CD4-positive, CD25-positive, alpha-beta regulatory T cell (primary cell): ENCODE measurements around the gene GAREM2. TPM values are rescaled to one million over a fixed set of nuclear protein-coding genes. Genes with fewer than 3 reads are reported as not detected.

Experiments used
- ATAC-seq, 2 donors: fragments of 150-1000 bp; cut with Tn5 transposase; one replicate each; pipeline ENCODE4 v1.10.0; 2021; ENCODE audit warnings: low read depth in 2 of 2, moderate number of reproducible peaks in 2 of 2, moderate library complexity in 1 of 2
- DNase-seq, 3 donors: peaks; one replicate each; pipeline versions ENCODE4 v3.0.0 to v3.0.0-alpha.2; 2012 to 2022; ENCODE audit warnings: mixed read lengths in 1 of 3
- H3K27ac ChIP-seq: one replicate; pipeline ENCODE4 v1.7.0; 2013; ENCODE audit warnings: mild to moderate bottlenecking, low read length; ENCODE audit not compliant: insufficient read depth, poor library complexity, severe bottlenecking
- H3K27me3 ChIP-seq: one replicate; pipeline ENCODE4 v1.7.0; 2013; ENCODE audit warnings: low read length; ENCODE audit not compliant: control insufficient read depth, insufficient read depth
- H3K36me3 ChIP-seq: one replicate; pipeline ENCODE4 v1.7.0; 2013; ENCODE audit warnings: mild to moderate bottlenecking, low read length, moderate library complexity; ENCODE audit not compliant: control insufficient read depth, insufficient read depth
- H3K4me1 ChIP-seq: 2 replicates; pipeline ENCODE4 v1.7.0; 2013; ENCODE audit warnings: mild to moderate bottlenecking, low read length; ENCODE audit not compliant: insufficient read depth, control insufficient read depth, poor library complexity, severe bottlenecking
- H3K4me3 ChIP-seq: one replicate; pipeline ENCODE4 v1.7.0; 2013; ENCODE audit warnings: low read depth, mild to moderate bottlenecking, low read length, moderate library complexity
- H3K9me3 ChIP-seq, 2 experiments: 1 replicate in 1 of 2; 2 replicates in 1 of 2; pipeline ENCODE4 v1.7.0; 2013; ENCODE audit warnings: low read length in 2 of 2, mild to moderate bottlenecking in 1 of 2, moderate library complexity in 1 of 2; ENCODE audit not compliant: control insufficient read depth in 2 of 2
- H3K27ac Mint-ChIP-seq, 3 donors: one replicate each; pipeline ENCODE4 v1.8.0; 2020 to 2022; ENCODE audit warnings: mild to moderate bottlenecking in 3 of 3, mixed read lengths in 3 of 3, moderate library complexity in 2 of 3
- H3K27me3 Mint-ChIP-seq: one replicate; pipeline ENCODE4 v1.8.0; 2022; ENCODE audit warnings: mild to moderate bottlenecking, mixed read lengths
- H3K36me3 Mint-ChIP-seq: one replicate; pipeline ENCODE4 v1.8.0; 2020; ENCODE audit warnings: mixed read lengths
- H3K4me1 Mint-ChIP-seq, 4 donors: one replicate each; pipeline ENCODE4 v1.8.0; 2020 to 2022; ENCODE audit warnings: mixed read lengths in 4 of 4, mild to moderate bottlenecking in 1 of 4
- H3K4me3 Mint-ChIP-seq, 4 donors: one replicate each; pipeline ENCODE4 v1.8.0; 2020 to 2022; ENCODE audit warnings: mild to moderate bottlenecking in 4 of 4, mixed read lengths in 4 of 4, moderate library complexity in 3 of 4
- H3K9me3 Mint-ChIP-seq, 7 donors: one replicate each; pipeline ENCODE4 v1.8.0; 2020 to 2022; ENCODE audit warnings: mixed read lengths in 7 of 7, mild to moderate bottlenecking in 3 of 7, moderate library complexity in 2 of 7
- polyA plus RNA-seq, 4 donors: library from polyadenylated mRNA; unstranded; fragments of 300-500 nt; fragmentation: Illumina TruSeq; gene quantifications; one replicate each; pipeline ENCODE4 v1.2.3, GENCODE V29; 2021
- total RNA-seq: library from RNA; stranded (reverse); gene quantifications from one replicate; pipeline ENCODE4 v1.2.3, GENCODE V29; 2022

The GAREM2 gene
- total and polyA plus RNA-seq, 5 donors from 2014 or later, result 0.77 to 4.0 (median 1.3) TPM

DNA sequence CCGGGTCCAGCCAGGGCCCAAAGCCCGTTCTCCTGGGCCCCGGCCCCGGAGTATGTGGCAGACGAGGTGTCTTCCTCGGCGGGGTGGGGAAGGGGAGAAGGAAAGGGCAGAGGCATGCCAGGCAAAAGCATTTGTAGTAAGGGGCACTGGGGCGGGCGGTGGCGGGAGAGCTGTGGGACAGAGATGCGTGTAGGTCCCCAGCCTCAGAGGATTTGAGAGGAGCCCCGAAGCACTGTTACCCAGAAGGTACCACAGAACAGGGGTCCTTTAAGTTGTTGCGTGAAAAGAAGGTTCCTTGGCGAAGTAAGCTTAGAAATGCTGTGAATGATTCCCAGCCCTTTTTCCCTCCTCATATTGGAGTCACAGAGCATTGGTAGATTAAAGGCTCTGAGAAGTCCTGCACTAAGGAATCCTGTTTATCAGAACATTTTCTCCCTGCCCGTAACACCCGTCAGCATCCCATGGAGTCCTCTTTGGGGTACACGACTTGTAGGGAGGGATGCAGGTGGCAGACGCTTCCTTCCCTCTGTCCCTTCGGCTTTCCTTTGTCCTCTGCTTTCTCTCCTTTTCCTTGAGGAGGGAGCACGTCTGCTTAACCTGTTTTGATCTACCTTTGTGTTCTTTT, 12.5 kb downstream of the GAREM2 start:
- H3K27me3 ChIP-seq, result no peaks in the 10 kb centered on the region
- H3K9me3 Mint-ChIP-seq, result no peaks in the 10 kb centered on the region
- H3K27ac Mint-ChIP-seq, result peak overlapping the region; percentile 60 to 80 (median 76)
- H3K36me3 Mint-ChIP-seq, result no peaks in the 10 kb centered on the region
- H3K4me3 Mint-ChIP-seq, result peak overlapping the region; percentile 79 to 88 (median 86)
- peaks cover 4 to 29% (median 19%) of the 10 kb centered on the region in 4 donors for H3K4me1 Mint-ChIP-seq
- peaks cover 4% of the 10 kb centered on the region for H3K36me3 ChIP-seq
- no peaks in the 10 kb centered on the region for H3K9me3 ChIP-seq
- H3K4me1 ChIP-seq, result peaks cover 14% of the 10 kb centered on the region
- peak overlapping the region; percentile 27 for H3K4me3 ChIP-seq
- ATAC-seq (no peak), DNase-seq (no peak)
- H3K27ac ChIP-seq, result peak overlapping the region; percentile 55
- H3K27me3 Mint-ChIP-seq, result peaks cover 17% of the 10 kb centered on the region

DNA sequence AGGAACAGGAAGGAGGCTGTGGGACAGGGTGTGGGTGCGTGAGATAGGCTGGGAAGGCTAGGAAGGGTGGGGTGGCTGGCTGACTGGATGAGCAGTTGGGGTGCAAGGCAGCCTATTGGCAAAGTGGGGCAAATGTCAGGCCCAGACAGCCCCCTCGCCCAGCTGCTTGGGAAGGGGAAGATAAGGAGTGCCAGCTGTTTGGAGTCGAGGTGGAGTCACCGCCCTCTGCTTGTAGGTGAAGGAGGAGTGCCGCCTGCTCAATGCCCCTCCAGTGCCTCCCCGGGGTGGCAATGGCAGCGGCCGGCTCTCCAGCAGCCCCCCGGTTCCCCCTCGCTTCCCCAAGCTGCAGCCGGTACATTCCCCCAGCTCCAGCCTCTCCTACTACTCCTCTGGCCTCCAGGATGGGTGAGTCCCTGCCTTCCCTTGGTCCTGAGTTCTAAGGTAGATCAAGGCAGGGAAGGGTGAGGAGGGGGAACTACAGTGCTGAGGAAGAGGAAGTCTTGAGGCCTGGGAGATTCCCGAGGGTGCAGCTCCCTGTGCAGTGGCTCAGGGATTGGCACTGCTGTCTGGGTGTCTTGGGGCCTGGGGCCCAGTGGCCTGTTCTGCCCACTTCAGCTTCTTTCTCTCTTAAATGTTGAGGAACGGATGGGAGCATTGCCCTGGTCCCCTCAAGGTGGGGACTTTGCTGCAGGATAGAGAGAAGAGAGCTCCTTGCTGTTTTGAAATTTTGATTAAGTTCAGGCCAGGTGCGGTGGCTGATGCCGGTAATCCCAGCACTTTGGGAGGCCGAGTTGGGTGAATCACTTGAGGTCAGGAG, 13.3 kb downstream of the GAREM2 start:
- peak overlapping the region; percentile 20 to 47 (median 20) for H3K27ac Mint-ChIP-seq
- H3K4me3 Mint-ChIP-seq, result peak overlapping the region; percentile 63 to 87 (median 82)
- DNase-seq, result no peak
- no peaks in the 10 kb centered on the region for H3K36me3 Mint-ChIP-seq
- no peak for ATAC-seq
- Histone ChIP-seq H3K4me1 (peaks cover 14% of the 10 kb centered on the region), H3K4me3 (peak overlapping the region; percentile 27), H3K27ac (no peak overlapping the region), H3K36me3 (peaks cover 11% of the 10 kb centered on the region), H3K27me3 (no peaks in the 10 kb centered on the region), H3K9me3 (no peaks in the 10 kb centered on the region)
- peaks cover 4 to 29% (median 18%) of the 10 kb centered on the region in 4 donors for H3K4me1 Mint-ChIP-seq
- H3K9me3 Mint-ChIP-seq, result no peaks in the 10 kb centered on the region
- peaks cover 14% of the 10 kb centered on the region for H3K27me3 Mint-ChIP-seq

DNA sequence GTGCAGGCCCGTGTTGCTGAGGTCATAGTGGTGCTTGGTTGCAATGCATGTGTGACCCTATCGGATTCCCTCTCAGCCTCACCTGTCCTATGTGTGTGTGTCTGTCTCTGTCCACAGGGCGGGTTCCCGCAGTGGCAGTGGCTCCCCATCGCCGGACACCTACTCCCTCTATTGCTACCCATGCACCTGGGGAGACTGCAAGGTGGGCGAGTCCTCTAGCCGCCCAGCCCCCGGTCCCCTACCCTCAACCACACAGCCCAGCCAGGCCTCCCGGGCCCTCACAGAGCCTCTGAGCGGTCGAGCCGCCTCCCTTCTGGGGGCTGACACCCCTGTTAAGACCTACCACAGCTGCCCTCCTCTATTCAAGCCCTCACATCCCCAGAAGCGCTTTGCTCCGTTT, 14.2 kb downstream of the GAREM2 start:
- peaks cover 21% of the 10 kb centered on the region for H3K36me3 ChIP-seq
- Mint-ChIP-seq H3K4me3 (peak overlapping the region in 1 of 4 donors; percentile 65), H3K27me3 (peaks cover 8% of the 10 kb centered on the region), H3K4me1 (peaks cover 4 to 29% (median 18%) of the 10 kb centered on the region in 4 donors), H3K9me3 (no peaks in the 10 kb centered on the region), H3K27ac (peak overlapping the region in 2 of 3 donors; percentile 47 to 72), H3K36me3 (peaks cover 8% of the 10 kb centered on the region)
- no peaks in the 10 kb centered on the region for H3K27me3 ChIP-seq
- DNase-seq (no peak), ATAC-seq (no peak)
- no peak overlapping the region for H3K4me3 ChIP-seq
- H3K4me1 ChIP-seq, result peaks cover 14% of the 10 kb centered on the region
- H3K27ac ChIP-seq, result no peak overlapping the region
- H3K9me3 ChIP-seq, result no peaks in the 10 kb centered on the region

DNA sequence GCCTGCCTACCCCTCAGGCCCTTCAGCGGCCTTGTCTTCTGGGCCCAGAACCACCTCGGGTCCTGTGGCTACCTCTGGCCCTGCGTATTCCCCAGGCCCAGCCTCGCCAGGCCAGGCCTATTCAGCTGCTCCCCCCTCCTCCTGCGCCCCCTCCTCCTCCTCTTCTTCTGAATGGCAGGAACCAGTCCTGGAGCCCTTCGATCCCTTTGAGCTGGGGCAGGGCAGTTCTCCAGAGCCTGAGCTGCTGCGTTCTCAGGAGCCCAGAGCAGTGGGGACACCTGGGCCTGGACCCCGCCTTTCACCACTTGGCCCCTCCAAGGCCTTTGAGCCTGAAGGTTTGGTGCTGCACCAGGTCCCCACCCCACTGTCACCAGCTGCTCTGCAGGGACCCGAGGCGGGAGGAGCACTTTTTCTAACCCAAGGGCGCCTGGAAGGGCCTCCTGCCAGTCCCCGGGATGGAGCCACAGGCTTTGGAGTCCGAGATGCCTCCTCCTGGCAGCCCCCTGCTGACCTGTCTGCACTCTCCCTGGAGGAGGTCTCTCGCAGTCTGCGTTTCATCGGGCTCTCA, 14.7 kb downstream of the GAREM2 start:
- no peak overlapping the region for H3K4me3 ChIP-seq
- no peak overlapping the region for H3K27ac ChIP-seq
- ATAC-seq (no peak), DNase-seq (no peak)
- H3K27me3 ChIP-seq, result no peaks in the 10 kb centered on the region
- peak overlapping the region in 2 of 4 donors; percentile 25 to 84 for H3K4me3 Mint-ChIP-seq
- peaks cover 8% of the 10 kb centered on the region for H3K27me3 Mint-ChIP-seq
- H3K4me1 ChIP-seq, result peaks cover 14% of the 10 kb centered on the region
- no peaks in the 10 kb centered on the region for H3K9me3 ChIP-seq
- peaks cover 8% of the 10 kb centered on the region for H3K36me3 Mint-ChIP-seq
- no peak overlapping the region for H3K27ac Mint-ChIP-seq
- no peaks in the 10 kb centered on the region for H3K9me3 Mint-ChIP-seq
- H3K36me3 ChIP-seq, result peaks cover 24% of the 10 kb centered on the region
- peaks cover 4 to 29% (median 18%) of the 10 kb centered on the region in 4 donors for H3K4me1 Mint-ChIP-seq

DNA sequence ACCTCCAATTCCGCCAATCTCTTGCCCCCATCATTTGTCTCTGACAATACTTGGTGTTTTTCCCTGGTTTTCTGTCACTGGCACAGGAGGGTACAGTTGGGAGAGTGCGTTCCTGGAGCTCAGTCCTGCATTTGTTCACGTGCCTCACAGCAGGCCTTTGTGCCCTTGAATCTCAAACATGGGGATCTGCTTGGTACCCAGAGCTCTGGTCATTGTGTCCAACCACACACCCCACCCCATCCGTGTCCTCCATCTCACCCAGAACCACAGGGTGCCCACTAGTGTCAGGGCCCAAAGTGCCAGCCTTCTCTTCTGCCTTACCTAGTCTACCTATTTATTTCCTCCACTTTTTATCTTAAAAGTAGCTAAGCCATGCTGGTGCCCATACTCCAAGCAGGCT, 16.2 kb downstream of the GAREM2 start:
- Mint-ChIP-seq H3K36me3 (peaks cover 10% of the 10 kb centered on the region), H3K27me3 (no peaks in the 10 kb centered on the region), H3K4me1 (peaks cover 4 to 21% (median 13%) of the 10 kb centered on the region in 4 donors), H3K9me3 (no peaks in the 10 kb centered on the region), H3K27ac (peak overlapping the region in 2 of 3 donors; percentile 41 to 52), H3K4me3 (peak overlapping the region in 1 of 4 donors; percentile 68)
- no peaks in the 10 kb centered on the region for H3K27me3 ChIP-seq
- no peak overlapping the region for H3K4me3 ChIP-seq
- no peaks in the 10 kb centered on the region for H3K9me3 ChIP-seq
- no peak overlapping the region for H3K27ac ChIP-seq
- H3K4me1 ChIP-seq, result peaks cover 14% of the 10 kb centered on the region
- ATAC-seq, result no peak
- DNase-seq, result no peak
- peaks cover 39% of the 10 kb centered on the region for H3K36me3 ChIP-seq

DNA sequence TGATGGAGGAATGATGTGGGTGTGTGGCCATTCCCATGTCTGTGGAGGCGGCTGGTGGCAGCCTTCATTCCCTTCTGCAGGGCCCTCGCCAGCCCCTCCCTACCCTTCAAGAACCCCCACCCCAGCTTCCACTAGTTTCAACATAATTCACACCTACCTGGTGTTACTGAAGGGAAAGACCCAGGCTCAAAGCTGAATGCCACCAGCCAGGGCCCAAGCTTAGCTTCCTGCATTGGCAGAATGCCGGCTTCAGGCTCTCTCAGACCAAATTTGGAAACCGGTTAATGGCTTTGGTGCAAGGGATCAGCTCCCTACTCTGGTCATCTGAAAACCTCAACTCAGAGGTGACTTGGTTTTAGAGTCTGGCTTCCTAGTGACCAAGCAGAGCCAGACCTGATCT, 16.9 kb downstream of the GAREM2 start:
- Mint-ChIP-seq H3K27ac (no peak overlapping the region), H3K4me1 (peaks cover 4 to 21% (median 13%) of the 10 kb centered on the region in 4 donors), H3K36me3 (peaks cover 16% of the 10 kb centered on the region), H3K27me3 (no peaks in the 10 kb centered on the region), H3K9me3 (no peaks in the 10 kb centered on the region), H3K4me3 (no peak overlapping the region)
- Histone ChIP-seq H3K4me3 (no peak overlapping the region), H3K36me3 (peaks cover 45% of the 10 kb centered on the region), H3K9me3 (no peaks in the 10 kb centered on the region), H3K4me1 (peaks cover 11% of the 10 kb centered on the region), H3K27ac (no peak overlapping the region), H3K27me3 (no peaks in the 10 kb centered on the region)
- no peak for DNase-seq
- ATAC-seq, result no peak

DNA sequence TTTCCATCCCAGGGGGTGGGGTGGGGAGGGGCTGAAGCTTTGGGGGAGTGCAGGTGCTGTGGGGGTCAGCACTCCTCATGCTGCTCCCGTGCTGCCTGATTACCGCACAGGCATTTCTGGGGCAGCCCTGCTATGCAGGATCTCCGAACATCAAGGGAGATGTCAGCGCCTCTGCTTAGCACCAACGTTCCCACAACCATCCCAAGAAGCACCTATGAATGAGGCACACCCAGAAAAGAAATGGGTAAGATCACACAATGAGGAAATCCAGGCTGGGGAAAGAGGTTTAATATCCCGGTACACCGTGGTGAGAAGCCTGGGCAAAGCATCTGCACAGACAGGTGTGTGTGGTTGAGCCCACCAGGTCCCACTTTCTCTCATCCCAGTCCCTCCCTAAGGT, 17.5 kb downstream of the GAREM2 start:
- DNase-seq (no peak), ATAC-seq (no peak)
- peaks cover 7% of the 10 kb centered on the region for H3K4me1 ChIP-seq
- H3K9me3 Mint-ChIP-seq, result no peaks in the 10 kb centered on the region
- H3K4me1 Mint-ChIP-seq, result peaks cover 4 to 18% (median 11%) of the 10 kb centered on the region in 4 donors
- no peak overlapping the region for H3K4me3 ChIP-seq
- H3K4me3 Mint-ChIP-seq, result no peak overlapping the region
- no peaks in the 10 kb centered on the region for H3K27me3 ChIP-seq
- H3K27ac Mint-ChIP-seq, result peak overlapping the region in 1 of 3 donors; percentile 69
- H3K27ac ChIP-seq, result no peak overlapping the region
- H3K36me3 ChIP-seq, result peaks cover 51% of the 10 kb centered on the region
- H3K27me3 Mint-ChIP-seq, result no peaks in the 10 kb centered on the region
- H3K9me3 ChIP-seq, result no peaks in the 10 kb centered on the region
- peaks cover 23% of the 10 kb centered on the region for H3K36me3 Mint-ChIP-seq
